ENCODE measurements around the gene NPEPPS.

Gene NPEPPS

GRCh38 chr17:47669081-47669480 lies 138.2 kb downstream of the NPEPPS start:
- H3K36me3 ChIP-seq: peaks cover 98% of the 10 kb centered on the region
- no peak overlapping the region for H3K9ac ChIP-seq
- no peak overlapping the region for H3K27ac ChIP-seq
- H3K4me2 ChIP-seq: no peak overlapping the region
- peaks cover 2% of the 10 kb centered on the region for H3K4me1 ChIP-seq
- H3K9me3 ChIP-seq: no peaks in the 10 kb centered on the region
- peaks cover 89% of the 10 kb centered on the region for H4K20me1 ChIP-seq
- no peak overlapping the region for H3K4me3 ChIP-seq
- H3K27me3 ChIP-seq: no peaks in the 10 kb centered on the region
- TF ChIP-seq Cebpa-rat (IDR thresholded peaks at IDR 0.05): no peak

- Histone ChIP-seq H3K27ac (no peak overlapping the region), H3K4me3 (no peak overlapping the region), H3K9ac (no peak overlapping the region), H3K9me3 (no peaks in the 10 kb centered on the region), H4K20me1 (peaks cover 89% of the 10 kb centered on the region), H3K4me2 (no peak overlapping the region), H3K27me3 (no peaks in the 10 kb centered on the region), H3K4me1 (no peaks in the 10 kb centered on the region), H3K36me3 (peaks cover 98% of the 10 kb centered on the region)
- no peak for TF ChIP-seq Cebpa-rat (IDR thresholded peaks at IDR 0.05)
These were observed 139.2 kb downstream of the NPEPPS start for GRCh38 chr17:47670064-47670463.

All from BLaER1 (cell line).